GOT3 (cell line): ENCODE data around the gene MRPL52.
A peak's percentile ranks its signal among the peaks of the same experiment; 100 is the strongest.
"Not testable (repeated sequence)": the region's sequence is repeated elsewhere in the genome, so short reads cannot be mapped to it uniquely, and the experiment has no call there.

Experiments used
- DNase-seq: peaks from one replicate; lab custom pipeline; 2025; ENCODE audit warnings: mixed read lengths; lab: John Stamatoyannopoulos, UW

Gene MRPL52

DNA sequence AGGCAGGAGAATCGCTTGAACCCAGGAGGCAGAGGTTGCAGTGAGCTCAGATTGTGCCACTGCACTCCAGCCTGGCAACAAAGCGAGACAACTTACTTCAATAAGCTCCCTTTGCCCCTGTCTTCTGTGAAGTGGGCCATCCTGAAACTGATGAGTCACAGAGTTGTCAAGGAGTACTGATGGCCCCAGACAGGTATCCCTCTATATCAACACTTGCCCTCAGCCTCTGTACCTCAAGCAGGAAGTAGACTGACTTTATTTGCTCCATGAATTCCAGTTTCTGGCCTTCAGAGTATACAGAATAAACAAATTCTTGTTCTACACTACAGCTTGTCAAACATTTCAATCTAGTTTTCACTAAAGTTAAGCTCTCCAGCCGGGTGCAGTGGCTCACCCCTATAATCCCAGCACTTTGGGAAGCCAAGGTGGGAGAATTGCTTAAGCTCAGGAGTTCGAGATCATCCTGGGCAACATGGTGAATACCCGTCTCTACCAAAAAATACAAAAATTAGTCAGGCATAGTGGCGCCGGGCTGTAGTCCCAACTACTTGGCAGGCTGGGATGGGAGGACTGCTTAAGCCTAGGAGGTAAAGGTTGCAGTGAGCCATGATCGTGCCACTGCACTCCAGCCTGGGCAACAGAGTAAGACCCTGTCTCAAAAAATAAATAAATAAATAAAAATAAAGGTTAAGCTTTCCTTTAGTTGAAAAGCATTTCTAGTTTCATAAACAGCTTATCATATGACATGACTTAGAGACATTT is 25.5 kb downstream of the MRPL52 start:
- DNase-seq: no peak

DNA sequence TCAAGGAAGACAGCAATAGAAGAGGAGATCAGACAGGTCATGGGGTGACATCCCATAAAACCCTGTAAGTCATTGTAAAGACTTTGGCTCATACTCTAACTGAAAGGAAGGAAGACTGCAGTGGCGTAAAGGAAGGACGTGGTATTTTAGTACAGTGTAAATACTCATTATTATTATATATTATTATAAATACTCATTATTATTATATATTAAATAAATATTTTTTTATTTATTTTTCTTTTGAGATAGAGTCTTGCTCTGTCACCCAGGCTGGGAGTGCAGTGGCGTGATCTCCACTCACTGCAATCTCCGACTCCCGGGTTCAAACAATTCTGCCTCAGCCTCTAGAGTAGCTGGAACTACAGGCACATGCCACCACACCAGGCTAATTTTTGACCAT is 26.7 kb downstream of the MRPL52 start:
- no peak for DNase-seq

DNA sequence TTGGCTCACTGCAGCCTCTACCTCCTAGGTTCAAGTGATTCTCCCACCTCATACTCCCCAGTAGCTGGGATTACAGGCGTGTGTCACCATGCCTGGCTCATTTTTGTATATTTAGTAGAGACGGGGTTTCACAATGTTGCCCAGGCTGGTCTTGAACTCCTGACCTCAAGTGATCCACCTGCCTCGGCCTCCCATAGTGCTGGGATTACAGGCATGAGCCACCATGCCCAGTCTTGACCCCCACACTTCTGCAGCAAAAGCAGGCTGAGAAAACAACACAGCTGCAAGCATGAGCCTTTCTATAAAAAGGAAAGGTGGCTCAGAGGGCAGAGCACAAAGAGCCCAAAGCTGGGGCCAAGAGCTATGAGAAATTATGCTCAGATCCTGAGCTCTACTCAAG is 30.7 kb downstream of the MRPL52 start:
- DNase-seq: not testable (repeated sequence)

DNA sequence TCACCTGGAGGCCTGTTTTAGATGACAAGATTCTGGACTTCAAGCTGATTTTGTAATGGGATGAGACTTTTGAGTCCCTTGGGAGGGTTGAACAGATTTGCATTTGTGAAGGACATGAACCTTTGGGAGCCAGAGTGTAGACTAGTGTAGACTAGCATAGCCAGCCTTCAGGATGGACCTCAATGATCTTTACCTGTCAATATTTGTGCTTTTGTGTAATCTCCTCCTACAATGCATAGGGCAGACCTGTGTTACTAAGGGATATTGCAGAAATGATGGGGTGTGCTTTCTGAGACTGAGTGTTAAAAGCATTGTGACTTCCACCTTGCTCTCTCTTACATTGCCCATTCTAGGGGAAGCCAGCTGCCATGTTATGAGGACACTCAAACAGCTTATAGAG is 32.0 kb downstream of the MRPL52 start:
- DNase-seq: no peak

DNA sequence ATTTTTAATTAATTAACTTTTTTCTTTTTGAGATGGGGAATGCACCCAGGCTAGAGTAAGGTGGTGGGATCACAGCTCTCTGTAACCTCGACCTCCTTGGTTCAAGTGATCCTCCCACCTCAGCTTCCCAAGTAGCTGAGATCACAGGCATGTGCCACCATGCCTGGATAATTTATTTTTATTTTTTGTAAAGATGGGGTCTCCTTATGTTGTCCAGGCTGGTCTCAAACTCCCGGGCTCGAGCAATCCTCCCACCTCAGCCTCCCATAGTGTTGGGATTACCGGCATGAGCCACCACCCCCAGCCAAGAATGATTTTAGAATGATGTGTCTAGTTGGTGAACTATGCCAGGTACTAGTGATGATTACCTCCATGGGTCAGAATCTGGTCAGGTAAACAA is 35.3 kb downstream of the MRPL52 start:
- DNase-seq: no peak

DNA sequence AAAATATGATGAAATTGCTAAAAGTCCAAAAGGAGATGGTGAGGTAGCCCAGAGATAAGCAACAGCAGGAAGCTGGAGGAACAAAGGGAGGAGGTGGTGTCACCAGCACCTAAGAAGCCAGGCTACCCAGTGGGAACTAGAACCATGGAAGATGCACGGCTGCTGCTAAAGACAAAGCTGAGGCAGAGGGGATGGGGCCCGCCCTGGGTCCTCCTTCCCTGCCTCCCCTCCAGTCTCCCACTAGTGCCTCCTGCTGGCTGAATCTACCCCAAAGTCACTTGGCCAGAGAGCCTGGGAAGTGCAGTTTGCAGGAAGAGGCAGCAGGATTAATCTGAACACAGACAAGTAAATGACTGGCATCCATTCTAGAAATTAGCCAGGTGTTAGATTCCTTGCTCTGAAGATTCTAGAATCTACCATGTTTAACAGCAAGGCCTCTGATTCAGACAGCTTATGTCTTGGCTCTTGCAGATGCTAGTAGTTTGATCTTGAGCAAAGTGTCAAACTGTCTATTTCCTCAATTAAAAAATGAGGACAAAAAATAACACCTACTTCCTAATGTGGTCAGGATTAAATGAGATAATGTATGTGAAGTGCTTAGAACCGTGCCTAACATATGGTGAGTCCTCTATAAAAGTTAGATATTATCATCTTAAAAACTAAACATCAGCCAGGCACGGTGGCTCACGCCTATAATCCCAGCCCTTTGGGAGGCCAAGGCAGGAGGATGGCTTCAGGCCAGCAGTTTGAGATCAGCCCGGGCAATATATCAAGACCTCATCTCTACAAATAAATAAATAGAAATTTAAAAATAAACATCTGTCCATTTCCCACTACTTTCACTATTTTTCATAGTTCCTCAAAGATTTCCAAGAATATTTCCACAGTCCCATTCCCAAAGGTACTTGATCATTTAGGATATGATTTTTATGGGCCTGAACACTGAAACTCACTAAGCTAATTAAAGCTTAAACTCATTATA is 36.0 kb downstream of the MRPL52 start:
- no peak for DNase-seq

DNA sequence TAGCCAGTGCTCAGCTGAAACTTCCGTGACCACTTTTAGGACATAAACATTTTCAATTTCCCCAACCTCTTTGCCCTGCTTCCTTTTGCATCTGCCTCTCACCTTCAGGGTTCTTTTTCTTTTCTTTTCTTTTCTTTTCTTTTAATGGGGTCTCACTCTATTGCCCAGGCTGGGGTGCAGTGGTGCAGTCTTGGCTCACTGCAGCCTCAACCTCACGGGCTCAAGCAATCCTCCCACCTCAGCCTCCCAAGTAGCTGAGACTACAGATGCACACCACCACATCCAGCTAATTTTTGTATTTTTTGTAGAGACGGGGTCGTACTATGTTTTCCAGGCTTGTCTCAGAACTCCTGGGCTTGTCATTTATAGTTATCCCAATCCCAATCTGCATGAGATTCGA is 37.2 kb downstream of the MRPL52 start:
- no peak for DNase-seq

DNA sequence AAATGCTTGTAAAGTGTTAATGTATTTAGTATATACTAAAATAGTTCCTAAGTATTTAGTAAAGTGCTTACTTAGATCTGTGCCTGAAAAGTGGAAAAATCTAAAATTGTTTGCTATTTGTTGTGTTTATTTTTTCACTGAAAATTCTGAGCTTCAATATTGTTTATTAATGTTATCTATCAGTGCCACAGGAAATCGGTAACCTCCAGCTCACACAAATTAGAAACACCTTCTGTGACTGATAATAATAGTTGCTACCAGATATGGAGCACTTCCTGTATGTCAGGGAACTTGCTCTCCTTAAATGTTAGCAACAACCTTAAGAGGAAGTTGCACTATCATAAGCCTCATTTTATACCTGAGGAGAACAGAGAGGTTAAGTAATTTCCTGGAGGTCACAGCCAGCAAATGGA is 41.1 kb downstream of the MRPL52 start:
- no peak for DNase-seq

DNA sequence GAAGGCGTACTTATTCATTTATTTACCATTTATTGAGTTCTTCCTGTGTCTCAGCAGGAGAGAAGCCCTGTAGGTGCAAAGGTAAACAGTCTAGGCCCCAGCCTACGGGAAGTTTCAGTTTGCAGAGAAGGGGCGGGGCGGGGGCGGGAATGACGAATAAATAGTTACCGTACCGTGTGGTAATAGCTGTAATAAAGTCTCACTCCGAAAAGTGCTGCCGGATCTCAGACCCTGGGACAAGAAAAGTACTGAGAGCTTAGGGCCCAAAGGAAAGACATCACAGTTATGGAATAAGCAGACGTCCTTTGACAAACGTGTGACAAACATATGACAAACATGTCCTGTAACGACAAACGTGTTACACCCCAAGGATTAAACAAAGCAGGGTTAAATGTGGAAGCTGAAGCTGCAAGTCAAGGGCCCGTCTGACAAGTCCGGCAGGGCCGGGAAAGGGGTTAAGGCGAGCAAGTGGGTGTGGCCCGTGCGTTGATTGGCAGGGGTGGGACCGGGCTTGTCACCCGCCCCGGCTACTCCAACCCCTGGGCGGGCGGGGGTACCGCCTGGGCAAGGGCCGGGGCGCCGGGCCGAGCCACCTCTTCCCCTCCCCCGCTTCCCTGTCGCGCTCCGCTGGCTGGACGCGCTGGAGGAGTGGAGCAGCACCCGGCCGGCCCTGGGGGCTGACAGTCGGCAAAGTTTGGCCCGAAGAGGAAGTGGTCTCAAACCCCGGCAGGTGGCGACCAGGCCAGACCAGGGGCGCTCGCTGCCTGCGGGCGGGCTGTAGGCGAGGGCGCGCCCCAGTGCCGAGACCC is 41.7 kb downstream of the MRPL52 start, which contains the start of gene LRP10:
TSS of gene LRP10 (plus strand) at position 517 of the 809 bp plus-strand sequence. CDS start 564 bp downstream, outside the sequence.
- DNase-seq: peak; percentile 51

DNA sequence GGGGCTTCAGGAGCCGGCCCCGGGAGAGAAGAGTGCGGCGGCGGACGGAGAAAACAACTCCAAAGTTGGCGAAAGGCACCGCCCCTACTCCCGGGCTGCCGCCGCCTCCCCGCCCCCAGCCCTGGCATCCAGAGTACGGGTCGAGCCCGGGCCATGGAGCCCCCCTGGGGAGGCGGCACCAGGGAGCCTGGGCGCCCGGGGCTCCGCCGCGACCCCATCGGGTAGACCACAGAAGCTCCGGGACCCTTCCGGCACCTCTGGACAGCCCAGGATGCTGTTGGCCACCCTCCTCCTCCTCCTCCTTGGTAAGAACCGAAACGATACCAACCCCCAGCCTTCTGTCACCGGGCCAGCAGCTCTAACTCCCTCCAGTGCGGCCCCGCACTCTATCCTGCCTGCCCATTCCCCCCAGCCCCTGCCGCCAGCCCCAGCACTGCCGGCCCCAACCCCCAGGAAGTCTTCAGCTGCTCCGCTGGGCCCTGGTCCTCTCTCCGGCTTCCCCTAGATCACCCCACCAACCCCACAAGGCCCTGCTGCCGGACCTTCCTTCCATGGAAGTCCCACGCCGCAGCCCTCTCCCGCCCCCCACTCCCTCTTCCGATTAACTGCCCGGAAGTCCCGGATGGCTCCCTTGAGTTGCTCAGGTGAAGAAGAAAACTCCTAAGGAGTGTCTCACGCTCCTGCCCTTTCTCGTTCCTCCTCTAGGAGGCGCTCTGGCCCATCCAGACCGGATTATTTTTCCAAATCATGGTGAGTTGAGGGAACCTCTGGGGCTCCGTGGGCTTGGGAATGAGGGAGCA is 42.5 kb downstream of the MRPL52 start:
- DNase-seq: peak; percentile 35

DNA sequence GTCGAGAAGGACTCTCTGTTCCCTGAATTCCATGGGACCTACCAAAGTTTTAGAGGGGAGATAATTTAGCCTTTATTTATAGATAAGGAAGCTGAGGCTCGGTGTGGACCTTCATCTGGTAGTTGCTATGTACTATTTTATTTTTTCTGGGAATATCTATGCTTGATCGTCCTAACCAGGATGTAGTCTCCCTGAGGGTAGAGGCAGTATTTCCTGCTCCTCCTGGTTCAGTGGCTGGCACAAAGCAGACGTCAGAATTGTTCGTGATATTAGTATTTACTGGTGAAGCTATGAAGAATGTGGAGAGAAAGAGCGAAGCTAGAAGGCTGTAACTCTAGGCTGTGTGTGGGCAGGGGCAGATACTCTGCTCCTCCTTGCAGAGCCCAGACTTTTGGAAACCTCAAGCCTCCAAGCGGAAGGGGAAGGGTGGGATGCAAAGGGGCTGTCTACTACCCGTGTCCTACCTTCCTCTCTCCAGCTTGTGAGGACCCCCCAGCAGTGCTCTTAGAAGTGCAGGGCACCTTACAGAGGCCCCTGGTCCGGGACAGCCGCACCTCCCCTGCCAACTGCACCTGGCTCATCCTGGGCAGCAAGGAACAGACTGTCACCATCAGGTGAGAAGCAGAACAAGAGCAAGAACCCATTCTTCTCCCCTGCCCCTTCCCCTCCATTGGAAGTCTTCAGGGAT is 43.3 kb downstream of the MRPL52 start:
- no peak for DNase-seq

DNA sequence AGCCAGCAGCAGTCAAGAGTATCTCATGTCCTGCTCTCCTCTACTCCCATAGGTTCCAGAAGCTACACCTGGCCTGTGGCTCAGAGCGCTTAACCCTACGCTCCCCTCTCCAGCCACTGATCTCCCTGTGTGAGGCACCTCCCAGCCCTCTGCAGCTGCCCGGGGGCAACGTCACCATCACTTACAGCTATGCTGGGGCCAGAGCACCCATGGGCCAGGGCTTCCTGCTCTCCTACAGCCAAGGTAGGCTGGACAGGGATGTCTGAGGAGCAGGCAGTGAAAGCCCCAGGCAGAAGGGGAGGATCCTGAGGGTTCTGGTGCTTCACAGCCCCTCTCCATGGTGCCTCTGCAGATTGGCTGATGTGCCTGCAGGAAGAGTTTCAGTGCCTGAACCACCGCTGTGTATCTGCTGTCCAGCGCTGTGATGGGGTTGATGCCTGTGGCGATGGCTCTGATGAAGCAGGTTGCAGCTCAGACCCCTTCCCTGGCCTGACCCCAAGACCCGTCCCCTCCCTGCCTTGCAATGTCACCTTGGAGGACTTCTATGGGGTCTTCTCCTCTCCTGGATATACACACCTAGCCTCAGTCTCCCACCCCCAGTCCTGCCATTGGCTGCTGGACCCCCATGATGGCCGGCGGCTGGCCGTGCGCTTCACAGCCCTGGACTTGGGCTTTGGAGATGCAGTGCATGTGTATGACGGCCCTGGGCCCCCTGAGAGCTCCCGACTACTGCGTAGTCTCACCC is 45.5 kb downstream of the MRPL52 start:
- no peak for DNase-seq

DNA sequence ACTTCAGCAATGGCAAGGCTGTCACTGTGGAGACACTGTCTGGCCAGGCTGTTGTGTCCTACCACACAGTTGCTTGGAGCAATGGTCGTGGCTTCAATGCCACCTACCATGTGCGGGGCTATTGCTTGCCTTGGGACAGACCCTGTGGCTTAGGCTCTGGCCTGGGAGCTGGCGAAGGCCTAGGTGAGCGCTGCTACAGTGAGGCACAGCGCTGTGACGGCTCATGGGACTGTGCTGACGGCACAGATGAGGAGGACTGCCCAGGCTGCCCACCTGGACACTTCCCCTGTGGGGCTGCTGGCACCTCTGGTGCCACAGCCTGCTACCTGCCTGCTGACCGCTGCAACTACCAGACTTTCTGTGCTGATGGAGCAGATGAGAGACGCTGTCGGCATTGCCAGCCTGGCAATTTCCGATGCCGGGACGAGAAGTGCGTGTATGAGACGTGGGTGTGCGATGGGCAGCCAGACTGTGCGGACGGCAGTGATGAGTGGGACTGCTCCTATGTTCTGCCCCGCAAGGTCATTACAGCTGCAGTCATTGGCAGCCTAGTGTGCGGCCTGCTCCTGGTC is 46.1 kb downstream of the MRPL52 start:
- DNase-seq: no peak

DNA sequence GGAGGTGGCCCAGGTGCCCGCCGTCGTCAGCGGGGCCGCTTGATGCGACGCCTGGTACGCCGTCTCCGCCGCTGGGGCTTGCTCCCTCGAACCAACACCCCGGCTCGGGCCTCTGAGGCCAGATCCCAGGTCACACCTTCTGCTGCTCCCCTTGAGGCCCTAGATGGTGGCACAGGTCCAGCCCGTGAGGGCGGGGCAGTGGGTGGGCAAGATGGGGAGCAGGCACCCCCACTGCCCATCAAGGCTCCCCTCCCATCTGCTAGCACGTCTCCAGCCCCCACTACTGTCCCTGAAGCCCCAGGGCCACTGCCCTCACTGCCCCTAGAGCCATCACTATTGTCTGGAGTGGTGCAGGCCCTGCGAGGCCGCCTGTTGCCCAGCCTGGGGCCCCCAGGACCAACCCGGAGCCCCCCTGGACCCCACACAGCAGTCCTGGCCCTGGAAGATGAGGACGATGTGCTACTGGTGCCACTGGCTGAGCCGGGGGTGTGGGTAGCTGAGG is 47.4 kb downstream of the MRPL52 start:
- no peak for DNase-seq

DNA sequence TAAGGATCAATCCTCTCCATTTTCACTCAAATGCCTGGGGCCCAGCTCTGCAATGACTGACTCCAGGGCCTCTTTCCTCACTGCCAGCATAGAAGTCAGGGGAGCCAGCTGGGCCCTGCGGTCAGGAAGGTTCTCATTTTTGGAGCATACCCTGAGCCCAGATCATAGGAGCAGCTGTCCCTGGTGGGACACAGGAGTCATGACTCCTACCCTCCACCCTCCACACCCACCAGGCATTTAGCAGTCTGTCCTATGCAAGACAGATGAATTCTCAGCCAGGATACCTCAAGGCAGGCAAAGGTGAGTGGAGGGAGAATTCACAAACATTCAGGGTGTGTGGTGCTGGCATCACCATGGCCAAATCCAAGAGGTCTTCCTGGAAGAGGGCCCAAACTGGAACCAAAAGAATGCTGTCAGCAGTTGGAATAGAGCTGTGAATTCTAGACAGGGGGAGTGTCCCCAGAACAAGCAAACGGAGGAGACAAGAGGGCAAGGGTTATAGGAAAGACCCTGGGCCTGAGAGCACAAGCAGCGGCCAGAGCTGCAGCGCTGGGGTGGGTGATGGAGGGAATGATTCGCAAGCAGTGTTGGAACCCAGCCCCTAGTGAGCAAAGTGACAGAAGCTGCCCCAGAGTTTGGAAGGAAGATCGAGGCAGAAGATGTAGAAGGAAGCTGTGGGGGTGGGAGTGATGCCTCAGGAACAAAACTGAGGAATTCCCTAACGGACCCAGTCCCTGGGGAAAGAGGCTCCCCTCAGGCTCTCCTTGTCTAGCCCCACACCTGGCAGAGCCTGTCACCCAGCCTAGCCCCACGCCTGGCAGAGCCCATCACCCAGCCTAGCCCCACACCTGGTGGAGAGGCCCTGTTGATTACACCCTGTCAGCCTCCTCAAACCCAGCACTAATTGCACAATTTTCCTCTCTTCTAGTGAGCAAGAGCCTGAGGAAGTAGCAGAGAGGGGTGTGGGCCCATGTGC is 48.9 kb downstream of the MRPL52 start:
- no peak for DNase-seq

DNA sequence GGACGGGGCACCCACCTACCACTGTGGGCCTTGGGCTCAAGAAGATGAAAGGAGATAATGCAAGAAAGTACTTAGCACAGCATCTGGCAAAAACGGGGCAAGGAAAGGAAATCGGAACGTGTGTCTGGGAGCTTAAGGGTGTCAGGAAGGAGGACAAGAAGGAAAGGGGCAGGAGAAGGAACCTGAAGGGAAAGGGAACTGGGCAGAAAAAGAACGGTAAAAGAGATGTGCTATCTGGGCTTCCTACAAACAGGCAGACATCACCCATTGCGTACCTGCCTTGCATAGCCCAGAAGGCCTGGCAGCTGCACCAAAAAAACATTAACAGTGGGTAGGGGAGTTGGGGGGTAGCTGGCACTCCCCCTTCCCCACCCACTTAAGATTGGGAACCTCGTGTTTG is 52.4 kb downstream of the MRPL52 start:
- no peak for DNase-seq

DNA sequence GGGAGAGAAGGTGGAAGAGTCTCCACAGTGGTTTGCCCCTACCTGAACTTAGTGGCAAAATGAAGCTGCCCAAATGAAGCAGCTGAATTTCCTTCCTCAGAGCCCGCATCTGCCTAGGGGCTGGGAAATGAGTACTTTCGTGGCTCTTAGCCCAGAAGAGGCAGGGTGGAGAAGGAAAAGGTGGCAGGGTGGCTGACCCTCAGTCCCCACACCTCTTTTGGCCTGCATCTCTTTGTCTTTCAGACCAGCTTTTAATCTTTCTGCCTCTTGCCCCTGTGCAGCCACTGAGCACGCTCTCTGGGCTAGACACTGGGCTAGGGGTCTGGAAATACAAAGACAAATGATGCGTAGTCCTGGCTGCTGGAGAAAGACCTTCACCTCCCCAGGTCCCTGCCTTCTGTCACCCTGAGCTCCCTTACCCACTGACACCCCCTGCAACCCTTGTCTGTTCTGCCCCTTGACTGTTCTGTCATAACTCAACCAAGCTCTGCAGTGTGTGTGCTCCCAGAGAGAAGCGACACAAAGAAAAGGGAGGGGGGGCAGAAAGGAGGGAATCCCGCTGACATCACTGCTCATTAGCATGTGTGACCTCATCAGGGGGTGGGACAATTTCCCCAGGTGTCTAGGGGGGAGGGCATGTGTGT is 53.0 kb downstream of the MRPL52 start:
- no peak for DNase-seq
